Hepatocyte (in vitro differentiated cells): ENCODE measurements around the gene WDPCP. TPM values are rescaled to one million over a fixed set of nuclear protein-coding genes. Genes with fewer than 3 reads are reported as not detected.

Experiments used
- DNase-seq: peaks from one replicate; pipeline ENCODE4 v3.0.0-alpha.2; 2016; ENCODE audit warnings: low spot score
- H2AFZ ChIP-seq: fragments of 200-600 bp; sonication (generic); 2 replicates; pipeline ENCODE4 v1.6.0; 2016; ENCODE audit warnings: antibody characterized with exemption, mild to moderate bottlenecking
- H3K27ac ChIP-seq: fragments of 200-600 bp; sonication (generic); 2 replicates; pipeline ENCODE4 v1.5.1; 2016; ENCODE audit warnings: mild to moderate bottlenecking
- H3K27me3 ChIP-seq: fragments of 200-600 bp; sonication (generic); 2 replicates; pipeline ENCODE4 v1.6.1; 2016
- H3K36me3 ChIP-seq: fragments of 200-600 bp; sonication (generic); replicated peaks from 2 replicates; pipeline ENCODE4 v1.5.1; 2016; ENCODE audit warnings: low read depth; ENCODE audit not compliant: insufficient read depth
- H3K4me1 ChIP-seq: fragments of 200-600 bp; sonication (generic); 2 replicates; pipeline ENCODE4 v1.5.1; 2016; ENCODE audit warnings: mild to moderate bottlenecking, moderate library complexity; ENCODE audit not compliant: insufficient read depth
- H3K4me2 ChIP-seq: fragments of 200-600 bp; sonication (generic); 2 replicates; pipeline ENCODE4 v1.6.0; 2016
- H3K4me3 ChIP-seq: fragments of 200-600 bp; sonication (generic); 2 replicates; pipeline ENCODE4 v1.5.1; 2016; ENCODE audit warnings: mild to moderate bottlenecking
- H3K79me2 ChIP-seq: fragments of 200-600 bp; sonication (generic); 2 replicates; pipeline ENCODE4 v1.6.0; 2017; ENCODE audit warnings: mild to moderate bottlenecking
- H3K9me2 ChIP-seq: fragments of 200-600 bp; sonication (generic); replicated peaks from 2 replicates; pipeline ENCODE4 v1.6.0; 2017; ENCODE audit warnings: mild to moderate bottlenecking; ENCODE audit not compliant: insufficient read depth
- H3K9me3 ChIP-seq: fragments of 200-600 bp; sonication (generic); 2 replicates; pipeline ENCODE4 v1.5.1; 2016; ENCODE audit warnings: low read depth, mild to moderate bottlenecking
- H4K20me1 ChIP-seq: fragments of 200-600 bp; sonication (generic); 2 replicates; pipeline ENCODE4 v1.6.0; 2016; ENCODE audit warnings: mild to moderate bottlenecking; ENCODE audit not compliant: insufficient read depth, poor library complexity, severe bottlenecking
- CTCF ChIP-seq: fragments of 200-600 bp; sonication (generic); IDR thresholded peaks from 2 replicates; pipeline ENCODE4 v1.5.1; 2016; ENCODE audit warnings: antibody characterized with exemption, mild to moderate bottlenecking; ENCODE audit not compliant: poor library complexity
- EZH2 ChIP-seq: fragments of 200-600 bp; sonication (generic); IDR thresholded peaks from 2 replicates; pipeline ENCODE4 v1.6.1; 2016; ENCODE audit warnings: antibody characterized with exemption, mild to moderate bottlenecking, borderline replicate concordance
- EZH2phosphoT487 ChIP-seq: fragments of 200-600 bp; sonication (generic); IDR thresholded peaks from one replicate; pipeline ENCODE4 v1.6.1; 2018; ENCODE audit warnings: antibody characterized with exemption, mild to moderate bottlenecking, low read depth, moderate library complexity; ENCODE audit not compliant: unreplicated experiment, severe bottlenecking
- WGBS: methylation state at CpG from one replicate; pipeline ENCODE4 v1.1.6; 2016; ENCODE audit warnings: low lambda C conversion rate; ENCODE audit errors: missing lambda C conversion rate; 5-methylcytosine and 5-hydroxymethylcytosine counted together
- polyA plus RNA-seq: library from polyadenylated mRNA; unstranded; fragments of >200 nt; fragmentation: Nextera tagmentation; extraction: Ambion mirVana; gene quantifications from 2 replicates; pipeline ENCODE4 v1.2.1, GENCODE V29; 2016
- total RNA-seq: library from RNA; depleted of rRNA; stranded (reverse); fragments of >200 nt; gene quantifications from 2 replicates; pipeline ENCODE4 v1.2.3, GENCODE V29; 2014

The WDPCP gene
- total and polyA plus RNA-seq, 2 experiments from 2014 or later = 4.9 to 12.8 TPM

- Histone ChIP-seq H3K9me3 (peaks cover 9% of the 10 kb centered on the region), H3K4me1 (no peaks in the 10 kb centered on the region), H3K27me3 (no peaks in the 10 kb centered on the region), H4K20me1 (no peaks in the 10 kb centered on the region), H3K4me3 (no peak overlapping the region), H3K79me2 (no peaks in the 10 kb centered on the region), H3K27ac (no peak overlapping the region), H3K36me3 (no peaks in the 10 kb centered on the region), H2AFZ (no peak overlapping the region), H3K4me2 (no peak overlapping the region), H3K9me2 (no peaks in the 10 kb centered on the region)
- DNase-seq = no peak
- no peak for TF ChIP-seq CTCF
- no peak for TF ChIP-seq EZH2phosphoT487
- no peak for TF ChIP-seq EZH2
- WGBS = 82% methylated on average over 1 of the region's 1 CpG
Measured at GRCh38 chr2:63520793-63521192, 67.5 kb downstream of the WDPCP start.

DNA sequence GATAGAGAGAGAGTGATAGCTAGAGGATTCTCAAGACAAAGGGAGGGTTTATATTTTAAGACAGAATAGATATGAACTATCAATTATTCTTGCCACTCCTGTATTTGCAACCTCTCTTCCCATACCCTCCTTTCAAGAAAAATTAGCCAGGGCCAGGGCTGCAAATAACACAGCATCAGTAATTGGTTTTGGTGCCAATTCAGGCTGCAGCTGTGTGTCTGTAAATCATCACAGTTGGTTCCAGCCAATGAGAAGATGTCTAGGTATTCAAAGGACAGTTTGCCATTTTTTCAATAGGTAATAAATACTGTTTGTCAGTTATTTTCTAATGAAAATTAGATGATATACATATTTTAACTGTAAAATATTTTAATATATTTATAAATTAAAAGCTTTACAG is 73.5 kb downstream of the WDPCP start:
- Histone ChIP-seq H3K9me2 (no peaks in the 10 kb centered on the region), H4K20me1 (no peaks in the 10 kb centered on the region), H3K36me3 (no peaks in the 10 kb centered on the region), H3K4me2 (no peak overlapping the region), H3K4me1 (no peaks in the 10 kb centered on the region), H3K27me3 (no peaks in the 10 kb centered on the region), H2AFZ (no peak overlapping the region), H3K79me2 (no peaks in the 10 kb centered on the region), H3K4me3 (no peak overlapping the region), H3K9me3 (no peaks in the 10 kb centered on the region), H3K27ac (no peak overlapping the region)
- DNase-seq = no peak
- no peak for TF ChIP-seq EZH2
- TF ChIP-seq CTCF = no peak
- TF ChIP-seq EZH2phosphoT487 = no peak

DNA sequence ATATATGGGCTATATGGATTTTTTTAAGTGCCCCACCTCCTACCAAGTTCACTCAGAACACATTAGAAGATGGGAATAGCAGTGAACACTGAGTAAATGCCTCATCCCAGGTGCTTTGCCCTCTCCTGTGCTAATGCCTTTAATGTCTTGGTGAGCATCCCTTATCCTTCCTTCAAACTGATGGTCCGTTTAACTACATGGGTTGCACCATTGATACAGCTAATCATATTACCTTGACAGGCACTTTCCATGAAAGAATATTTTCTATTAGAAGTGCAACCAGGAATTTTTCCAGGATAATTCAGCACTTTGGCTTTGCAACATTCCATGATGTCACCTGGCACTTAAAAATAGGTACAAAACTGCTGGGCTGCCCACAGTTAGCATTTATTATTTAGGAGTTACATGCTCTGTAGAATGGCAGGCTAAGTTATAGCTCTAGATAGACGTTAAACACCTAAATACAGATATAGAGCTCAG is 74.0 kb downstream of the WDPCP start:
- Histone ChIP-seq H4K20me1 (no peaks in the 10 kb centered on the region), H3K4me3 (no peak overlapping the region), H3K36me3 (no peaks in the 10 kb centered on the region), H3K4me1 (no peaks in the 10 kb centered on the region), H3K27me3 (no peaks in the 10 kb centered on the region), H3K9me3 (no peaks in the 10 kb centered on the region), H3K79me2 (no peaks in the 10 kb centered on the region), H3K27ac (no peak overlapping the region), H3K9me2 (no peaks in the 10 kb centered on the region), H3K4me2 (no peak overlapping the region), H2AFZ (no peak overlapping the region)
- 85% methylated on average over 2 of the region's 2 CpGs for WGBS
- TF ChIP-seq EZH2 (no peak), CTCF (no peak), EZH2phosphoT487 (no peak)
- no peak for DNase-seq

GRCh38 chr2:63506320-63506719 is 82.0 kb downstream of the WDPCP start:
- no peaks in the 10 kb centered on the region for H3K36me3 ChIP-seq
- no peaks in the 10 kb centered on the region for H4K20me1 ChIP-seq
- no peak overlapping the region for H3K4me3 ChIP-seq
- 83% methylated on average over 2 of the region's 2 CpGs for WGBS
- no peak overlapping the region for H2AFZ ChIP-seq
- DNase-seq = no peak
- H3K4me1 ChIP-seq = no peaks in the 10 kb centered on the region
- H3K9me3 ChIP-seq = no peaks in the 10 kb centered on the region
- H3K4me2 ChIP-seq = no peak overlapping the region
- H3K79me2 ChIP-seq = no peaks in the 10 kb centered on the region
- H3K9me2 ChIP-seq = no peaks in the 10 kb centered on the region
- no peaks in the 10 kb centered on the region for H3K27me3 ChIP-seq
- H3K27ac ChIP-seq = no peak overlapping the region
- TF ChIP-seq EZH2 = no peak
- no peak for TF ChIP-seq CTCF
- no peak for TF ChIP-seq EZH2phosphoT487
